HG03354 (cell line): ENCODE results near the gene PCLAF.
A peak's percentile ranks its signal among the peaks of the same experiment; 100 is the strongest.
"Not testable (repeated sequence)": the region's sequence is repeated elsewhere in the genome, so short reads cannot be mapped to it uniquely, and the experiment has no call there.

Source experiments
- ATAC-seq: cut with Tn5 transposase; IDR thresholded peaks from one replicate; pipeline ENCODE4 v1.9.1; 2021; ENCODE audit warnings: mild to moderate bottlenecking; ENCODE audit not compliant: unreplicated experiment, poor library complexity, severe bottlenecking

The PCLAF gene

GRCh38 chr15:64381000-64381751, at the start of gene PCLAF:
Gene PCLAF, minus strand, starts transcription at chr15:64381441. Its CDS starts 70 bp downstream, at chr15:64381371.
- peak; percentile 98 for ATAC-seq

DNA sequence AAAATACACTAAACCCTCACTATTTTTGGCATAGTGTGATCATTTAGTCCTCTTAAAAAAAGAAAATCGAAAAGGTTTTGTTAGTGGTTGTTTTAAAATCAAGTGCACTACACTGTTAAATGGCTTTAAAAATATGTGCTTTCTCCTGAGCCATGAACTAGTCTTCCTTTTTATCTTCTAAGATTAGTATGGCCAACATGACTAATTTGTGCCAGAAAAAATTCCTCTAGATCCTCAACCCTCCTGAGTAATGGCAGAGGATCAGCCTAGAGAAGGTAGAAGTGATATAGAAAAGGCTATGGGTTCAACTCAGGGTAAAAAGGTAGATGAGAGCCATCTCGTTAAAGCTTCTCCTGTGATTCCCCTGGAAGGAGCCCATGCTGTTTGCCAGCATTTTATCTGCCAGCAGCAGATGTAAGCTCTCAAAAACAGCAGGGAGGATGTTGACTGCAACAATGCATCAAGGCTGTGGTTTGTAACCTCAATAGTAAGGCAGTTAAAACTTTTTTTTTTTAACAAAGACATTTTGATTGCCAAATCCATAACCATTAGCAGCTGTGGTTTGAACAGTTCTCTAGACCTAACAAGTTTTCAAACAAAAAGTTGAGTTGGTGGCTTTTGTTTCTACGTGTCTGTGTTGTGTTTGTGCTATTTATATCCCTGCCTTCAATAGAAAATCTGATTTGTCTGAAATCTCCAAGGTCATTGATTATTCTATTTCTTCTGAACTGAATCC, 48.9 kb upstream of the PCLAF start:
- no peak for ATAC-seq

DNA sequence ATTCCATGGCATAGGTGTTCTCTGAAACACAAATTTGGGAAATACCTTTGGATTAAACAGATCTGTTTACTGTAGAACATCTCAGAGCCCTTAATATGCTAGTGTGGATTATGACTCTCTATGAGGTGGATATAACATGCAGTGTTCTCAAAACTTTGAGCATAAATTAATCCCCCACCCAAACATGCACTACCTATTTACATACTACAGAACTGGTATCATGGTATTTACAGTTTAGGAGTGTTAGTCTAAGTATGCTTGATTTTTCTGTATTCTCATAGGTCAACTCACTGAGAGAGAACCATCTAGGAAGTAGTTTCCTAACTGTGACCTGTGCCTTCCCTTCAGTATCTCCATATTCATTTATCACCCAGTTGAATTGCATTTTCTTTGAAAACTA, 48.2 kb upstream of the PCLAF start:
- no peak for ATAC-seq

DNA sequence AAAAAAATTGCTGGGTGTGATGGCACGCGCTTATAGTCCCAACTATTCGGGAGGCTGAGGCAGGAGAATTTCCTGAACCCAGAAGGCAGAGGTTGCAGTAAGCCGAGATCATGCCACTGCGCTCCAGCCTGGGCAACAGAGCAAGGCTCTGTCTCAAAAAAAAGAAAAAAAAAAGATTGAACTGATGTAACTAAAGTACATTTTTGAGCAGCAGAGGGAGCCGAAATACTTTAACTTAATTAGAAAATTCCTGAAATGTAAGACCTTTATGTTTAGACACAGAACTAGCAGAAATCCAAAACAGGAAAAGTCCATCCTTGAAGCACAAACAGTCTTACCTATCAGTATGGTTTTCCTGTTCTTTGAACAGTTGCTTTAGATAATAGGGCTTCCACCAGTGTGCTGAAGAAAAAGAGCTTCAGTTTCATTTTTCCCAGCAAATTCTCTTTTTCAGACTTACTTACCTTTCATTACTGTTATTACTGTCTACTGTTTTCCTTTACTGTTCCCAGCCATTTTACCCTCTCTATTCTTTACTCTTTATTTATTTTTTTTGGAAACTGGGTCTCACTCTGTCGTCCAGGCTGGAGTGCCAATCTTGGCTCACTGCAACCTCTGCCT, 45.7 kb upstream of the PCLAF start:
- no peak for ATAC-seq

DNA sequence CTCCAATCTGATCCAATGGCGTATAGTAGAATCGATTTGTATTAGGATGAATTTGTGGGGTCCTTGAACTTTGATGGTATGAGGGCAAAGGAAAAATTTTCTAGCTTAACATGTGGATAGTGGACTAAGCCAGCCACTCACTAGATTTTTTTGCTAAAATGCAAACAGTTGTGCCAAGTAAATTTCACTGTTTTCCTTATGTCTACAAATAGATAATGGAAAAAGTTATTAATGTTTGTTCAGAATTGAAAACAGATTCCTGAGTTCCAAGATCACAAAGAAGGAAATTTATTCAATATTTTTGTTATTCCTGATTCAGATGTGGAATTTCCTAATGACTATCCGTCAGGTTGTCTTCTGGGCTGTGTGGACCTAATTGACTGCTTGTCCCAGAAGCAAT, 44.0 kb upstream of the PCLAF start:
- no peak for ATAC-seq

- ATAC-seq, result no peak
Observed at GRCh38 chr15:64423970-64424369, 42.7 kb upstream of the PCLAF start.

DNA sequence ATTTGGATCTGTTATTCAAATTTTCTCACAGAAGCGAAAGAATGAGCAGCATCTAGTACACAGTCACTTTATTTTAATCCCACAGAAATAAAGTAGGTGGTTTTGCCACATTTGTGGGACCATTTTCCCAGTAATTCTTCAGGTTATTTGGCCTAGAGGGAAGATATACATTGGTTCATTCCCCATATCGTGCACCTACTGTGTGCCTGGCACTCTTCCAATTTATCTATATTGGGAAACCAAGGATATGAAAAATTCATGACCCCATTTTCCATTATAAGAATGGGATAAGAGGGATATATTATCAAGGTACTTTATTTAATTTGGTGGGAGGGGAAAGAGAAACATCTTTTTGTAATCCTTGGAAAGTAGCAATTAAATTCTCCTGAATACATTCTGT, 41.5 kb upstream of the PCLAF start:
- ATAC-seq, result no peak

- ATAC-seq, result no peak
Observed at GRCh38 chr15:64412216-64412615, 31.0 kb upstream of the PCLAF start.

DNA sequence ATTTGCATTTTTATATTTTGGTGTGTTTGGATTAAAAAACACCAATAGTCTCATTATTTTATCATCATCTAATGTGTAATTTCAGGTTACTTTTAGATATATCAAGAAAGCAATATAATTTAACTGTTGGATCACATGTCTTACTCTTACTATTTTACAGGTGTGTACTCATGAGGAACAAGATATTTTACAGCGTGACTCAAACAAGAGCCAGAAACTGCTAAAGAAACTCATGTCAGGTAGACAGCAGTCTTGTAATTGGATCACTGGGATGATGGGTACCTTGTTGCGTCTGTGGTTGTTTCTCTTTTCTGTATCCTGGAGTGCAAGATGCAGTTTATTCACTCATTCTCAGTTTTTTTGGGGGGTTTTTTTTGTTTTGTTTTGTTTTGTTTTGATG, 19.3 kb upstream of the PCLAF start:
- no peak for ATAC-seq

DNA sequence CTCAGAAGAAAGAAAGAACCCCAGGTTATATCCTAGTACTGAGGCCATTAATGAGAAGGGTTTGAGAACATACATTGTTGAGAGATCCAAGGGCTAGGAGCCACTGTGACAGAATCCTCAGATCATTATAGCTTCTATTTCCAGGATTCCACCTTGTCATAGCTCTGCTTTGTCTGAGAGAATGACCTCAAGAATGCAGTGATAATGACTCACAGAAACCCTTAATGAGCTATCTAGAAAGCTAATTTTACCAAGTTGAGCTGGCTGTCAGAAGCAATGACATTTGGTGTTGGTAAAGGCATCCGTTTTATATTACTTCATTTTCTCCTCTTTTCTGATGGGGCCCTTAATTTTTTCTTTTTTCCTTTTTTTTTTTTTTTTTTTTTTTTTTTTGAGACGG, 17.3 kb upstream of the PCLAF start:
- ATAC-seq, result no peak

DNA sequence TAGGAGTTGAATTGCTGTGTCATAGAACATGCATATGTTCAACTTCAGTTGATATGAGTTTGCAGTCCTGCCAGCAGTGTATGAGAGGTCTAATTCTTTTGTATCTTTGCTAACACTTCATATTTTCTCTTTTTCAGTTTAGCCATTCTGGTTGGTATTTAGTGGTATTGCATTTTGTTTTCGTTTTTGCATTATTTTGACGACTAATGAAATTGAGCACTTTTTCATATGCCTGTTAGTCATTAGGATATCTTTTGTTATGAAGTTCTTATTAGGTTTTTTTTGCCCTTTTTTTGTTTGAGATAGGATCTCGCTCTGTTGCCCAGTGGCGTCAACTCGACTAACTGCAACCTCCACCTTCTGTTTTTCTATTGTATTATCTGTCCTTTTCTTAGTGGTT, 15.5 kb upstream of the PCLAF start:
- ATAC-seq, result no peak

GRCh38 chr15:64392471-64392870, 11.2 kb upstream of the PCLAF start:
- ATAC-seq, result not testable (repeated sequence)

DNA sequence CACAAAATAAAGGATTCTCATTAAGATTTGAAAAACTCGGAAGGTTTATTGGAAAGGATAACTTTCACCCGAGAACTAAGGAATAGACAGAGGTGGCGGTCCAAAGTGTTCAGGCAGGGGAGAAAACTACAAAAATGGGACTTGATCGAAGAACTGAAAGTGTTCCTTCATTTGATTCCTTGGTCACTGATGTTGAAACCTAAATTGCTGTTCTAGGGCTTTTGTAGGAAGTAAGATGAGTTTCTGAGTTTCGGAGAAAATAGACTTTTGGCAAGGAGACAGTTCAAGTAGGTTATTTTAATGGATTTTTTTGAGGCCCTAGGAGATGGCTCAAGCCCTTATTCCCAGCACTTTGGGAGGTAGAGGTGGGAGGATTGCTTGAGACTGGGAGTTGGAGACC, 7.8 kb upstream of the PCLAF start:
- ATAC-seq, result no peak

DNA sequence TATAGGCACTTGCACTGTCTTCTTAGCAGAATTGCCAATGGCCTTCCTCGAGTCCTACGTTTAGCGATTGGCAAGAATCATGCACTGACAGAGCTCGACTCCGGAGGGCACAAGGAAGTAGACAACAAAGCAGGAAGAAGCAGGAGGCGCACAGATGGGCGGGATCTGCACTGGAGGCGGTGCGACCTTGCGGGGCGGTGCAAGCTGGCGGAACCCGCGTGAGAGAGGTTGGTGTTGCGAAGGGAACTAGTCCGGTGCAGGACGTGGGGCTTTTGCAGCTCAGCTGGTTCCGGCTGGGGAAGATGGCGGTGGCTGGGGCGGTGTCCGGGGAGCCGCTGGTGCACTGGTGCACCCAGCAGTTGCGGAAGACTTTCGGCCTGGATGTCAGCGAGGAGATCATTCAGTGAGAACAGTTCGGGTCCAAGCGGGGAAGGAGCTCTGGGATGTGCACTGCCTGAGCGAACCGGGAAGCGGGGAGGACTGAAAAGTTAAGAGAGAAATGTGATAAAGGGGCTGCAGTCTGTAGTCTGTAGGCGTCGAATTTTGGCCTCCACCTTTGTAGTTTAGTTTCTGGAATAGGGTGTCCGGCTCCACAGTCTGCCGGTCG, 6.4 kb upstream of the PCLAF start, which contains the start of gene TRIP4:
TRIP4 (plus strand) TSS at position 275 of the 607 bp plus-strand sequence; CDS start at position 303, 28 bp downstream.
- peak; percentile 96 for ATAC-seq

DNA sequence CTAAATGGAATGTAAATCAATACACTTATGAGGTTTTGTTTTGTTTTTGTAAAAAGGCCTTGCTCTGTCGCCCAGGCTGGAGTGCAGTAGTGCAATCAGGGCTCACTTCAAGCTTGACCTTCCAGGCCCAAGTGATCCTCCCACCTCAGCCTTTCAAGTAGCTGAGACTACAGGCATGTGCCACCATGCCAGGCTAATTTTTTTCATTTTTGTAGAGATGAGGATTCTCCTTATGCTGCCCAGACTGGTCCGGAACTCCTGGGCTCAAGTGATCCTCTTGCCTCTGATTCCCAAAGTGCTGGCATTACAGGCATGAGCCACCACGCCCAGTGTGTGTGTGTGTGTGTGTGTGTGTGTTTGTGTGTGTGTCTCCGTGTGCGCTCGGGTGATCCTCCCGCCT, 5.0 kb upstream of the PCLAF start:
- ATAC-seq, result no peak

DNA sequence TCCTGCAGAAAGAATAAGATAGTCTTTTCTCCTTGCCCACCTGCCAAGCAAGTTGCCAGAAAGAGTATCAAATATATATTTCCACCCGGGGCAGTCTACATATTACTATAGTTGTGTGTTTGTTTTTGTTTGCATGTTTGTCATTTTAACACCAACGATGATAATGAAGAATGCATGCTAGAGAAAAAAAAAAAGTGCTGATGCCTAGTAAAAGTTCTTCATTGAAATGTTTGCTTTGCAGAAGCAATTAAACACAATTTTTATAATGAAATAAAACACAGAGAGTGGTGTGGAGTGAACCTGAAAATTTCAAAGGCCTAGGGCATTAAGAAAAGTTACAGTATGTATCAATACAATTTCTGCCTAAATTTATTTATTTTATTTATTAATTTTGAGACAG, 2.5 kb upstream of the PCLAF start:
- ATAC-seq, result no peak

DNA sequence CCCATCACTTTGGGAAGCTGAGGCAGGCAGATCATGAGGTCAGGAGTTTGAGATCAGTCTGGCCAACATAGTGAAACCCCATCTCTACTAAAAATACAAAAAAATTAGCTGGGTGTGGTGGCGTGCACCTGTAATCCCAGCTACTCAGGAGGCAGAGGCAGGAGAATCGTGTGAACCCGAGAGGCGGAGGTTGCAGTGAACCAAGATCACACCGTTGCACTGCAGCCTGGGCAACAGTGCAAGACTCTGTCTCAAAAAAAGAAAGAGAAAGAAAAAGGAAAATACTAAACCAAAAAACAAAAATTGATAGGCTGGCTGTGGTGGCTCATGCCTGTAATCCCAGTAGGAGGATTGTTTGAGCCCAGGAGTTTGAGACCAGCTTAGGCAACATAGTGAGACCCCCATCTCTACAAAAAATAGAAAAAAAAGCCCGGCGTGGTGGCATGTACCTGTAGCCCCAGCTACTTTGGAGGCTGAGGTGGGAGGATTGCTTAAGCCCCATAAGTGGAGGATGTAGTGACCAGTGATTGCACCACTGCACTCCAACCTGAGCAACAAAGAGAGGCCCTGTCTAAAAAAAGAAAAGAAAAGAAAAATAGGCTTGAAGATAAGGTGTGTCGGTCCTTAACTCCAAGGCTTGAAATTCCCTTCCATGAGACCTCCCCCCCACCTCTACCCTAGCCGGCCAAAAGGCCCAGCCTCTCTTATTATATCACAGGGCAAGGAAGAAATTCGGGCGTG, 941 bp downstream of the PCLAF start:
- not testable (repeated sequence) for ATAC-seq

- ATAC-seq, result no peak
Observed at GRCh38 chr15:64379216-64379960, 1.9 kb downstream of the PCLAF start.

GRCh38 chr15:64373360-64373759, 7.9 kb downstream of the PCLAF start:
- no peak for ATAC-seq
